Stimulated activated CD4-positive, alpha-beta T cell treated with anti-CD3 and anti-CD28 coated beads, Interleukin-12 subunit alpha, Interleukin-12 subunit beta, amount 100 ng/mL, for 4 hours (primary cell): ENCODE measurements around the gene NUDT13.

Experiments used
- DNase-seq: peaks from one replicate; pipeline ENCODE4 v3.0.0-alpha.2; 2020

The NUDT13 gene

DNA sequence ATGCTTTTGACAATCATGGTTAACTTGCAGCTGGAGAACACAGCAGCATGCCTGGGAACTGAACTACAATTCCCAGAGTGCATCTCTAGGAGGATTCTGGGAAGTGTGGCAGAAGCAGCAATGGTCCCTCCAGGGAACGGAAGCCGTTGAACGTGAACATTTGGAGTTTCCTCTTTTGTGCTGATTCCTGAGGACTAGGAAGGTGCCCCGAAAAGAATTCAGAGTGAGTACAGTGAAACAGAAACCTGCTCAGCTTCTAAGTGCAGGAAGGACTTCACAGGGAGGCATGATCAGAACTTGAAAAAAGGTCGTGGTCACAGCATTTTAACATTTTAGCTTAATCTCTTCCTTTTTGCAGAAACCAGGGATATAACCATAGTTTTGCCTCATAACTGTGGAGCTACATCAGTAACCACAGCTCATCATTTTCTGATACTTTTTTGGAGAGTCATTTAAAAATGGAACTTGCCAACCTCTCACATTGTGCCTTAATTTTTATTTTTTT, at the start of gene NUDT13:
NUDT13 (plus strand) TSS at position 111 of the 505 bp plus-strand sequence. CDS start 3,911 bp downstream, outside the sequence.
- peak; percentile 22 for DNase-seq

DNA sequence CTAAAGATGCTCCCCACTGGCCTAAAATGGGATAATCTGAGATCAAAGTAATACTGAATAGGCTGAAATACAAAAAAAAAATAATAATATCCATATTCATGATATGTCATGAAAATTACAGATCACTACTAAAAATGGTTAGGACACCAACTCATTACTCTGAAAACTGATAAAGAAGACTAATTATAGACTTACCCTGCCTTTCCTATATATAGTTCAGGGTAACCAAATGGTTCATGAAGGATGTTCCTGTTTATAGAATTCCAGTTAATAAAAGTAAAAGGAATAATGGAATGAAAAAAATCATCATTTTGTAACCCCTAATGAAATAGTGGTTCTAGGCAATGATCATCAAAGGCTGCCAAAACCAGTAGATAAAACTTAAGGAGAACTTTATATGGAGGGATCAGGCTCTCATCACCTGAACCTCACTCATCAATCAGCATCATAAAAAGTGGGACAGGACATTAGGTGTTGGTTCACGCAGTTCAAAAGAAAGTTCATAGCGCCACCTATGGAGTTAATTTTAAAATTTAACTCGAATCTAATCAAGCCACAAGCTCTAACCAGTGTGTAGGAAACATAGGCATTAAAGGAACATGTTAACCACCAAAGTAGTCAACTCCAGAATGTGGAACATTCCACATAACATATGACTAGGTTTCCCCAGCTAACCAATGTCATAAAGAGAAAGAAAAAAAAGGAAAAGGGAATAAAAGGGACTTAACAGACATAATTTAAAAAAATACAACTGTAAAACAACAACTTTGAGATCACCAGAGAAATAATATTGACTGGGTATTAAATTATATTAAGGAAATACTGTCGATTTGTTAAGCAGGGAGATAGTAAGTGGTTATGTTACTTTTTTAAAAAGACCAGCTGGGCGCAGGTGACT, 49.3 kb upstream of the NUDT13 start:
- DNase-seq = no peak

DNA sequence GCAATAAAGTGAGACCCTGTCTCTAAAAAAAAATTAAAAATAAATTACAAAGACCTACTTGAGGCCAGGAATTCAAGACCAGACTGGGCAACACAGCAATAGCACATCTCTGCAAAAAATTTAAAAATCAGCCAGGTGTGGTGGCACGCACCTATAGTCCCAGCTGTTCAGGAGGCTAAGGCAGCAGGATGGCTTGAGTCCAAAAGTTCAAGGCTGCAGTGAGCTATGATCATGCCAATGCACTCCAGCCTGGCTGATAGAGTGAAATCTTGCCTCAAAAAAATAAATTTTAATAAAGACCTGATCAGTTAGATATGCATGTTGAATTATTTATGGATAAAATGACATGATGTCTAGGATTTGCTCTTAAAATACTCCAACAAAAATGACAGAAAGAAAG, 48.5 kb upstream of the NUDT13 start:
- DNase-seq = no peak

DNA sequence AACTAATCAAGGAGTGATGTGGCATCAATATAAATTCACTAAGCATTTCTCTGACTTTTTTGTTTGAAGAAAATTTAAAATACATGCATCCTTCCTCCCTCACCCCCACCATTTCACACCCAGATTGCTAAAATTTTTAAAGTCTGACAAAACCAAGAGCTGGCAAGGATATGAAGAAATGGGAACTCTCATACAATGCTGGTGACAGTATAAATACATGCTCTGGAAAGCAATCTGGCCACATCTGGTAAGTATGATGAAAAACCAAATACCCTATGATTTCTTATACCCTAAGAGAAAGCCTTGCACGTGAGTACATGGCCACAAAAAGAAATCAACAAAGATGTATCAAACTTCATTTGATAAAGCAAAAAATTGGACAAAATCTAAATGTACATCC, 44.8 kb upstream of the NUDT13 start:
- DNase-seq = no peak

DNA sequence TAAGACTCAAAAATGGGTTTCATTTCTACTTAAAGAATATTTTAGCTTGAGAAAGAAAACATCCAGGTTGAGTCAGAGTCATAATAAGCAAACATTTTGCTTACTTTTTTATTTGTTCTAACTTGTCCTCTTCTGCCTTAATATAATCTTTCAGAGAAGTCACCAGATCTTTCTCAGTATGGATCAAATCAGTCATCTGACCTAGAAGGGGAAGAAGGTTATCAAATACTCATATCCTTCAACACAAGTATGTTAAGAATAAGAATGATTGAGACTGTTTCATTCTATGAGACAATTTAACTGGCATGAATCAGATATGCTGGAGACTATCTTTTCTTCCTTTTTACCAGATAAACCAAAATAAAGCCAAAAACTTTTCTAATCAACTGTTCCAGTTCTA, 36.6 kb upstream of the NUDT13 start:
- no peak for DNase-seq

DNA sequence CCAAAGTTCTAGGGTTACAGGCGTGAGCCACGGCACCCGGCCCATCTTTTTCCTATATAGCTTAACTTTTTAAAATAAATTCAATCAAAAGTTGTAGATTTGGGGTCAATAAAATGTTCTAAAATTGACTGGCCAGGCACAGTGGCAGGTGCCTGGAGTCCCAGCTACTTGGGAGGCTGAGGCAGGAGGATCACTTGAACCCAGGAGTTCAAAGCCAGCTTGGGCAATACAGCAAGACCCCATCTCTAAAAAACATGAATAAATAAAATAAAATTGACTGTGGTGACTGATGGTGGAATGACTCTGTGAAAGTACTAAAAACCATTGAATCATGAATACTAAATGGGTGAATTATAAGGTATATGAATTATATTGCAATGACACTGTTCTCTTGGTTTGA, 34.4 kb upstream of the NUDT13 start:
- DNase-seq = no peak

DNA sequence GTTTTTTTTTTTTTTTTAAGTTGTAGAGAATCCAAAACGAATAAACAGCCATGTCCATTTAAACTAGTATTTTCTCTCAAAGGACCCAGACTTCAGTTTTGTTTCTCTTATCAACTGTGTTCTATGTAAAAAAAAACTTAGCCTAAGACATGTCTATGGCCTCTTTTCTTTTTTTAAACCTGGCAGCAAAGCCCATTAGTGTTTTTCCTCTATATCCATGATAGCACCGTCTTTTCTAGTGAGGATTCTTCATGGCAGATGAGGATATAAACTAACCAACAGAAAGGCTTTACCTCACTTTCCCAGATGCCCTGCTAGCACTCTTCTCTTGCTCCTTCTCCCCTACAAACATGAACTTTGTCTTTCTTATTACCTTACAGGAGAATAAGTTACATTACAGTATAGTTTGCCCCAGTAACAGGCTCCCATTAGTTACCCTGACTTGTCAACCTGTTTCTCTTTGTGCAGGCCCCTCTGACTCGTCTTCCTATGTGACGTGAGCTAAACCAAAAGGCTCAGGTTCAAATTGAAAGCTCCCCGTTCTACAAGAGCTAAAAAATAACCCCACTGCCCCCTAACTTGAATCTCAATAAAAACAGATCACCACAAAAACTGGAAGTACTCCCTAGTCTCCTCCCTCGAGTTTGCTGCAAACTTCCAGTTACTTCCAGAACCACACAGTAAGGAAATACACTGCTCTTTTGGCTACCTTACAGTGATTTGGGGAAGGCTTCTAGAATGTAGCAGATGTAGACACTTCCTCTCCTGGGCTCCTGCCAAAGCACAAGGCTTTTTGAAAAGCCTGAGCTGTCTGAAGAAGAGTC, 33.7 kb upstream of the NUDT13 start:
- DNase-seq = no peak

DNA sequence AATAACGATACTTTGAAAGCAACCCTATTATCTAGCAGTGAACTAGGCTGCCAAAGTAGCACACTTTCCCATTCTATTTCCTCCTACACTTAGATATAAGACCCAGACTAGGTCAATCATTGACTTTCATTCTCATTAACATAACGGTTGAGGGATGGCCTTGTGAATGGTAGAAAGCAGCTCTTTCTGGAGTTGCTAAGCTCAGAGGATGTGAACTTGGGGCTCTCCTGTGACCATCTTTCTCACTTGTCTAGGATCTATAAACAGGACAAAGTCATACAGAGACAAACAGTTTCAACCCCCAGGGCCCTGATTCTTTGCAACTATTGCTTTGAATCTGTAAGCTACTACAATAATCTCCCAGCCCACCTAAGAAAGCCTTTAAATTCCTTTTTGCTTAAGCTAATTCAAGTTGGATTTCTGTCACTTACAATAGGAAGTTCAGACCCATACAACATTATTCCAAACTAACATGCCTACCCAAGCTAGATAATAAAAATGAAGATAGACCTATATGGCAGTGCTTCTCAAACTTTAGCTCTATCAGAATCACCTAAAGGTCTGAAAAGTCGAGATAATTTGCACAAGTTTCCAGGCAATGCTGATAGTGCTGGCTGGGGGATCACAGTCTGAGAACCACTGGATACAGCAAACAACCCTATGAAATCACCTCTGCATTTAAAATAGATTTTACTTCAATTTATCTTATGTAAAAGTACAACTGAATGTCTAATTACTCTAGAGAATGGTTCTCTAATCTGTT, 30.3 kb upstream of the NUDT13 start:
- no peak for DNase-seq

DNA sequence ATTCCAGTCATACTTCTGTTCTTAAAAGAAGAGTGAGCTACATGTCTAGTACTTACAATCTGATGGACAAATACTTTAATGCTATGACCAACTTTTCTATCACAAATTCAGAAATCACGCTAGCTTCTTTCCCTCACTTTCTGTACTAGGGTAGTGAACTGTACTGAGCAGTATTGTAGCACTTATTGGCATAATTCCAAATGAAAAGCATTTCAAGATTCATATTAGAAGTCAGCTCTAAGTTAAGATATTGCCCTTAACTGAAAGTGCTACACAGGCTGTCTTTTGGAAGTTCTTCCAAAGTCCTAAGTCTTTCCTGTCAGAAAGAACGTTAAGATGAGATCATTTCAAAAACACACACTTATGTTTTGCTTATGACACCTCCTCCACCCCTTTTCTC, 27.0 kb upstream of the NUDT13 start:
- DNase-seq = no peak

DNA sequence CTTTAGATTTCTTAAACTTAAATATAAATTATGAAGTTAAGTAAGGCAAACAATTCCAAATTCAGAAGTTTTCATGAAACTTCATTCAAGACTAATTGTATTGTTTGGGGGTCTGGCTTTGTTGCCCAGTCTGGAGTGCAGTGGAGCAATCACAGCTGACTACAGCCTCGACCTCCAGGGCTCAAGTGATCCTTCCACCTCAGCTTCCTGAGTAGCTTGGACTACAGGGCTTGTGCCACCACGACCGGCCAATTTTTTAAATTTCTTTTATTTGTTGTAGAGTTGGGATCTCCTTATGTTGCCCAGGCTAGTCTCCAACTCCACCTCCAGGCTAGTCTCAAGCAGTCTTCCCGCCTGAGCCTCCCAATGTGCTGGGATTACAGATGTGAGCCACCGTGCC, 26.0 kb upstream of the NUDT13 start:
- no peak for DNase-seq

DNA sequence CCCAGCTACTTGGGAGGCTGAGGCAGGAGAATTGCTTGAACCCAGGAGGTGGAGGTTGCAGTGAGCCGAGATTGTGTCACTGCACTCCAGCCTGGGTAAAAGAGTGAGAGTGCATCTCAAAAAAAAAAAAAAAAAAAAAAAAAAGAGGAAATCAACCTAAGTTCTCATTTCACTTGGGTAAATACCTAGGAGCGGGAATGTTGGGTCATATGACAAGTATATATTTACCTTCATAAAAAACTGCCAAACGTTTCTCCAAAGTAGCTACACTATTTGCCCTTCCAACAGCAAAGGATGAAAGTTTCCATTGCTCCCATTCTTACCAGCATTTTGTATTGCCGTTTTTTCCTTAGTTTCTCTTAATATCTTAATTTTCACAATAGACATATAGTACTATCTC, 23.4 kb upstream of the NUDT13 start:
- DNase-seq = no peak

DNA sequence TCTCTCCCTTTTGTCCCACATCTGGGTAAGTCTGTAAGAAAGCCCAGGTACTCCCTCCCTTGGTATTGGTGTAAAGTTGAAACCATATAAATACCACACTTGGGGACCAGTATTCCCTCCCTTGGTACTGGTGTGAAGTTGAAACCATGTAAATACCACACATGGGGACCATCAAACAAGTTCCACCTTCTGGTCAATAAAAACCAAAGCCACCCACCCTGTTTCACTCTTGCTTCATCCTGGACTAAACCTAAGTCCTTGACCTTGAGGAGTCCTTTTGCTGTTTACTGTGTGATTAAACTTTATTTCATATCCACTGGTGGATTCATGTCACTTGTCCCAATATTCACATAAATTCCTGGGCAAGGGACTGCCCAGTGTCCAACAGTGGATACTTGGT, 22.0 kb upstream of the NUDT13 start:
- no peak for DNase-seq

DNA sequence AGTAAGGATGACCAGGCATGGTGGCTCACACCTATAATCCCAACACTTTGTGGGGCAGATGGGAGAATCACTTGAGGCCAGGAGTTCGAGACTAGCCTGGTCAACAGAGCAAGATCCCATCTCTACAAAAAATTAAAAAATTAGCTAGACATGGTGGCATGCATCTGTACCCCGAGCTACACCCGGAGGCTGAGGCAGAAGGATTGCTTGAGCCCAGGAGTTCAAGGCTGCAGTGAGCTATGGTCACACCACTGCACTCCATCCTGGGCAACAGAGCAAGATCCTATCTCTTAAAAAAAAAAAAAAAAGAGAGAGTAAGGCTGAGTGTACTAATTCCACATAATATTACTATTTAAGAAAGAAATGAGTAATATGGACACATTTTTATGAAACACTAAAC, 17.4 kb upstream of the NUDT13 start:
- no peak for DNase-seq

DNA sequence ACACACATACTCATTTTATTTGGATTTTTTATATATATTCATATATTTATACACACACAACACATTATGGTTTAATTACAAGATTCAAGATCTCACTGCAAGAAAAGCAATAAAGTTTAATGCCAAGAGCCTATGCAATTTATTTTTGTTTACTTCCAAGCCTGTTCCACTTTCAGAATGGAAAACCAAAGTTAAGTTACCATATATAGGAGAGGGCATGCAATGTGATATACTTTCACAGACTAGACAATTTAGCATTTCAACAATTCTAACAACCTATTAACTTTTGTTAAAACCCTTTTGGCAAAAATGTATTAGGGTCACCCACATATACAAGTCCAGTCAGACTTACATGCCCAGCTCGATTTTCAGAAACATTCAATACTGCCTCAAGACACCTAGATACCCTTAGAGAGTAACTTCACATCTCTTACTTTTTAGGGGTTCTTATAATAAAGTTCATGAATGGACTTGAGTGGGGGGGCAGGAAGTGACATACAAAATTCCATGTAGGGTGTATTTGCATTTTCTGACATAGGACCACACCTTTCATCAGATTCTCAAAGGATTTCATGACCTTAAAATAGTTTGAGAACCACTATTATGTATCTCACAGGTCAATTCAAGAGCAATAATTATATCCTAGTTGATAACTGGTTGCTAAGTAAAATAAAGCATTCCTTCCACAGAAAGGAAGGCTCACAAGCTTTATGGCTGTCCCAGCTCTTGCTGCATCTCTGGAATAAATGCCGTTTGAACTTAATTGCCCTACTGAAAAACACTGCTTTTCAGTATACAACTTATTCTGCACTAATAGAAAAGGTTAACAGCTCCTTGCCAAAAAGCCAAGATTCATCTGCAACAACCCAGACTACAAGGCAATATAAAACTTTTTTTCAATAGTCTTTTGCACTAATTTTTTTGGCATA, 16.1 kb upstream of the NUDT13 start:
- no peak for DNase-seq

DNA sequence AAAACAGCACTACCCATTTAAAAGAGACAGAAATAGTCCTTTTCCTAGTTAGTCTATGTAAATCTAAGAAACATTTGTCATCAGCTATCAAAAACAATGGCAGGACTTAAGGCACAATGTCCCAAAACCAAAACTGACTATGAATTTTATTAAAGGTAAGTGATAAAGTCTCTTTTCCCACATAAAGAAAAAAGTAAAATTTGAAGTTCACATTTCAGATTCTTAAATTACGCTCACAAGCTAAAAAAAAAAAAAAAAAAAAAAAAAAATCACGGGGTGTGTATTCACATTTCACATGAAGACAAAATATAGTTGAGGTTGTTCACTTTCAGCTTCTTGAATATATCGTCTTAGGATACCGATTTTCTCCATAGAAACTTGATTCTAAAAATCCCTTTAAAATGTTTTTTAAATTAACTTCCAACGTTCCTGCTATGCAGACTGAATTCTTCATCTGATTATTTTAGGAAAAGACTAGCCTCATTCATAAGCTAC, 15.2 kb upstream of the NUDT13 start:
- no peak for DNase-seq

DNA sequence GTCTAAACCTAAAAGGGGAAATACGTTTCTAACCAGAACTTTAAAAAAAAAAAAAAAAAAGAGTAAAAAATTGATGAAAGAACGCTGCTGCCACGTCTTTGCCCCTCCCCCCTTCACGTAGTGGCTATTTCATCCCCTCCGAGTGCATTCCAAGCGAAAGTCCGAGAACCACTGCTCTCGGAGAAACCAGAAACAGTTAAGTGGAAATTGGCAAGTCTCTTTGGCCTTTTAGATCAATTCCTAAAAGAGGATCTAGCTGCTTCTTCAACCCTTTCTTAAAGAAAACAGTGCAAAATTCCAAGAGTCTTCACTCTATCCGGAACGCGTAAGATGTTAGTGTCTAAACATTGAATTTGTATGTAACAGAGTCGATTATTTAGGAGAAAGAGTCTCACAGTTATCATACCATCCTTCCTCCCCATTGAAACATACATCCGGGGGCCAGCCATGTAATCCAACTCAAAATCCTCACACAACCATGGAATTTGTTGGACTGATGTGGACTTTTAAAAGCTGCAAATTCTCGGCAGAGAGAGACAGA, 14.7 kb upstream of the NUDT13 start:
- DNase-seq = no peak

DNA sequence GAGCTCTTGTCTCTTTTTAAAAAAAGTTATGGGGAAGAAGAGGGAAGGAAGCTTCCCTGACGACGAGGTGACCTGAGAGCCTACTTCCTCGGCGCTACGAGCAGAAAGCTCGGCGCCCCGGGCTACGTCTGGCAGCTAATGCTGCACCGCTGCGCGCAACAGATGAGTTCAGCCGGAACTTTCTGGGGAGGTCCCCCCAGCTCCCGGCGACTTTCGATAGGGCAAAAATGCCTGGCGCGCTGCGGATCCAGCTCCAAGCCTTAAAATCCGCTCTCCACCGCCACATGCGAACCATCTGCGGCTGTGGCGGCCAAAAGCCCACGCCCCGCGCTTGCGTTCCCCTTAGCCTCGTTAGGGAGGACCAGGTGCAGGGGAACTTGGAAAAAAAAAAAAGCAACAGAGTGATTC, 14.2 kb upstream of the NUDT13 start:
- peak; percentile 62 for DNase-seq

DNA sequence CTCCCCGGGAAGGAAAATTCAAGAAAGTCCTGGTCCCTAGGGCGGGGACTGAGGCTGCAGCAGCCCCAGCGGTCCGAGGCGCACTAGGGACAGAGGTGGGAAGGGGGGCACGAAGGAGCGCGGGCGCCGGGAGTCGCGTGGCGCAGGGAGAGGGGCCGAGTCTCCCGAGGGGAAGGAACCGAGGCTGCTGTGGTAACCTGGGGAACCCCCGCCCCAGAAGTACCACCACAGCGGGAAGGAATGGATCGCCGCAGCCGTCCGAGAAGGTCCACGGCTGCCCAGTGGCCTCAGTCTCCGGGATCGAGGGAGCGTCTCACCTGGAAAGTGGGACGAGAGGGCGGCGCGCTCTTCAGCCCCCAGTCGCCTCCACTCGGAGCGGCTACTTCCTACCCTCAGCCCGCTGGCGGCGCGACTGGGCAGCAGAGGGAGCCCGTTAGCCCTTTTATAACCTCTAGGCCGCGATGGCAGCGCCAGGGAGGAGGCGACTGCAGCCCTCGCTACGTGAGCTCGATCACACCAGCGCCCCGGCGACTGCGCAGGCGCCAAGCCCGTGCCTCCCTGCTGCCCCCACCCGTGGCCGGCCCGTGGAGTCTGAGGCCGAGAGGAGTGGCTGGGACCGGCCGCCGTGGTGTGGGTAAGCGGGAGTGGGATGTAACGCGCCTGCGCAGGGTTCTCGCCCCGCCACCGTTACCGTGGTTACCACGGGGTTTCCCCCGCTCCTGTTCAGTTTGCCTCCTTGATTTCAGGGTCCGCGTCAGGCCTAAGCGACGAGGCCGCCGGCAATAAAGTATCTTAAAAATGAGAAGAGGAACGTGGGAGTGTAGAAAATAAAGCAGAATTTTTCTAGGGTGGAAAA, 13.6 kb upstream of the NUDT13 start, which contains the start of gene P4HA1:
P4HA1 (minus strand) TSS at position 418 of the 856 bp plus-strand sequence. CDS start 21,983 bp downstream, outside the sequence.
- DNase-seq = peak; percentile 98

DNA sequence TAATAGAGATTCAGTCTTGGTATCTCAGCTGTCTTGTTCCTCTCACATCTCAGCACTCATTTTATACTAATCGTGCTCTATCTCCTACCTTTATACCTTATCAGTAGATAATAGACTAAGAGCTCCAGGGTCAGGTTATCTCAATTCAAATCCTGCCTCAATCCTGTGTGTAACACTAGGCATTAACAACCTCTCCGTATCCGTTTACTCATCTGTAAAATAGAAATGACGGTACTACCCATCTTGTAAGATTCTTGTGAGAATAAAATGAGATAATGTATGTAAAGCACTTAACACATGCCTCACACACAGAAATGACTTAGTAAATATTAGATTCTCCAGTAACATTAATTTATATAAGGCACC, 13.0 kb upstream of the NUDT13 start:
- DNase-seq = no peak

DNA sequence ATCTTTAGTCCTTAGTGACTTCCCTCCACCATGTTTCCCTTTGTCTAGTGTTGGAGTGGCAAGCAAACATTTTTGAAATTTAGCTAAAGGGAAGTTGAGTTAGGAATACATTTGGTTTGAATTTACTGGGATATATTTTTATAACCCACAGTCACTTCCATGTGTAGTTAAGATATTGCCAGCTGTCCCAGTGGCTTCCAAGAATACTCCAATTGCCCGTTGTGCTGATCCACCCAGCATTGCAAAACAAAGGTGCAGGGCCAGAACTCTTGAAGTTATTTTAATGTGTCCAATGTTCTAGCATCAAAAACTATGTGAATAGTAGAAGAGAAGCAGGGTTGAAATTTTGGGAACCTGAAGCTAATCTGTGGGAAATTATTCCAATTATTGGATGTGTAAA, 11.1 kb upstream of the NUDT13 start:
- DNase-seq = no peak
